EL (cell line): ENCODE measurements around the gene C5orf63.
A peak's percentile ranks its signal among the peaks of the same experiment; 100 is the strongest.
"Not testable (repeated sequence)": the region's sequence is repeated elsewhere in the genome, so short reads cannot be mapped to it uniquely, and the experiment has no call there.

Source experiments
- DNase-seq: peaks from one replicate; pipeline ENCODE4 v3.0.0-alpha.2; 2016

C5orf63 gene

GRCh38 chr5:127005282-127005681 lies 68.0 kb downstream of the C5orf63 start:
- not testable (repeated sequence) for DNase-seq

DNA sequence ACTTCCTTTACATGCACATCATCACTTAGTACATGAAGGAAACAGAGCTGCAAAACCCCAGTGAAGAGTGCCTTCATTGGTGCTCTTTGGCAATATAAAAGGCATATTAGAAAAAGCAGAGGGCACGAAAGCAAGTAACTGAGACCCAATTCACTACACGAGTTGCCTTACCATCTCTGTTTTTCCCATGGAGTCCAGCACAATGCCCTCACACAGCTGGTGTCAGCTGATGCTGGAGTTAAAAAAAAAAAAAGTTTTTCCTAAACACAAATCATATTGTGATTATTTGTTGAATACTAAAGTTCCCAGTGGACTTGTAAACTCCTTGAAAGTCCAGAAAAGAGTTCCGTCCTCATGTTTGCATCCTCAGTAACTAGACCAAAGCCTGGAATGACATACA lies 68.6 kb downstream of the C5orf63 start:
- no peak for DNase-seq

- no peak for DNase-seq
Observed at GRCh38 chr5:127003798-127004495, 69.4 kb downstream of the C5orf63 start.

DNA sequence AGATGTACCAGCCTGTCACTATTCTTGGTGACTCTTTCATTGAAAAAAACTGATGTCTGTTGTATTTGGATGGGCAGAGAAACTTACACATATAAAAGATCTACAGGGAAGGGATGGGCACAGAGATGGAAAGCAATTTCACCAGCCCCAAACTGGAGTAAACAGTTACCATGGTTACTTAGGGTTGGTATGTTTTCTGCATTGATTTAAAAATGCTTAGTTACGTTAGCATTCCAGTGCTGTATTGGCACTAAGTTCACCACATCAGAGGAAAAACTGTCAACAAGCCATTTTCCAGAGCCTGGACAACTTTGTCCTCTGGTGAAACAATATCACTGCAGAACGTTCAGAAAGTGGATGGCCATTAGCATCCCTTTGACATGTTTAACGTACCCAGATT lies 70.9 kb downstream of the C5orf63 start:
- no peak for DNase-seq

DNA sequence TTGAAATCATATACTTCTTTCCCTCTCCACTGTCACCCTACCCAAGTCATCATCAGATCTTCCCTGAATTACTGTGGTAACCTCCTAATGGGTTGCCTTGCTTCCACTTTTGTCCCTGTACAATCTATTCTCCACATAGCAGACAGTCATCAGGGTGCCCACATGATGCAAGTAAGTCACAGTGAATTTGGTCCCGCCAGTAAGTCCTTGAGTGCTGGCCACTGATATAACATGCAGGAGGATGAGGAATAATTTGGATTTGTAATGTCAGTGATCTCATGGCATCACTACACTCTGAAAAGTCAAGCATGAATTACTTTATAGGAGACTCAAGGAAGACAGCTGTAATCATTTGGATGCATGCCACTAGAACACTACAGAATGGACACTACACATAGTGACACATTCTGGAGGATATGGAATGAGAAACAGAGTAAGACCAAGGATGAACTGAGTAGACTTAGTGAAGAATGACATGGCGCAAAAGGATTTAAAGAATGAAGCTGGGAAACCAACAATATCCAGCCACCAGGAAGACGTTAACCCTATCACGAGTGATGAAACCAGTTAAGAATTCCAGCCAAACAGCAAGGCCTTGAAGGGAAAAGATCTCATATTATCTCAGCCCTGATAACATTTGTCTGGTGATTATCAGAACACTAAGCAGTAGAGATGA lies 71.5 kb downstream of the C5orf63 start:
- peak; percentile 99 for DNase-seq
